ENCODE data around the gene DIAPH1. TPM values are rescaled to one million over a fixed set of nuclear protein-coding genes. Genes with fewer than 3 reads are reported as not detected.
"Not testable (repeated sequence)": the region's sequence is repeated elsewhere in the genome, so short reads cannot be mapped to it uniquely, and the experiment has no call there.

The DIAPH1 gene
- total RNA-seq, 1 donor from 2014 or later, result 42.7 TPM

GRCh38 chr5:141611289-141611688, 7.5 kb downstream of the DIAPH1 start:
- no peak for DNase-seq (ENCODE audit: low read depth, low spot score)

DNA sequence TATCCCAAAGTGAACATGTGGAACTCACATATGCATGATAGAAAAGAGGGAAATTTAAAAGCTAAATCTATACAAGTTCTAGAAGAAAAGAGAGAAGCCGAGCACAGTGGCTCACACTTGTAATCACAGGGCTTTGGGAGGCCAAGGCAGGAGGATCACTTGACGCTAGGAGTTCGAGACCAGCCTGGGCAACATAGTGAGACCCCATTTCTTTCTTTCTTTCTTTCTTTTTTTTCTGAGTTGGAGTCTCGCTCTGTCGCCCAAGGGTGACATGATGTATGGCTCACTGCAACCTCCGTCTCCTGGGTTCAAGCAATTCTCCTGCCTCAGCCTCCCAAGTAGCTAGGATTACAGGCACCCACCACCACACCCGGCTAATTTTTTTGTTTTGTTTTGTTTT, 8.9 kb downstream of the DIAPH1 start:
- not testable (repeated sequence) for DNase-seq (ENCODE audit: low read depth, low spot score)

GRCh38 chr5:141609044-141609443, 9.8 kb downstream of the DIAPH1 start:
- DNase-seq (ENCODE audit: low read depth, low spot score), result no peak

- no peak for DNase-seq (ENCODE audit: low read depth, low spot score)
Measured at GRCh38 chr5:141608557-141608956, 10.2 kb downstream of the DIAPH1 start.

GRCh38 chr5:141608046-141608445, 10.8 kb downstream of the DIAPH1 start:
- DNase-seq (ENCODE audit: low read depth, low spot score), result no peak

DNA sequence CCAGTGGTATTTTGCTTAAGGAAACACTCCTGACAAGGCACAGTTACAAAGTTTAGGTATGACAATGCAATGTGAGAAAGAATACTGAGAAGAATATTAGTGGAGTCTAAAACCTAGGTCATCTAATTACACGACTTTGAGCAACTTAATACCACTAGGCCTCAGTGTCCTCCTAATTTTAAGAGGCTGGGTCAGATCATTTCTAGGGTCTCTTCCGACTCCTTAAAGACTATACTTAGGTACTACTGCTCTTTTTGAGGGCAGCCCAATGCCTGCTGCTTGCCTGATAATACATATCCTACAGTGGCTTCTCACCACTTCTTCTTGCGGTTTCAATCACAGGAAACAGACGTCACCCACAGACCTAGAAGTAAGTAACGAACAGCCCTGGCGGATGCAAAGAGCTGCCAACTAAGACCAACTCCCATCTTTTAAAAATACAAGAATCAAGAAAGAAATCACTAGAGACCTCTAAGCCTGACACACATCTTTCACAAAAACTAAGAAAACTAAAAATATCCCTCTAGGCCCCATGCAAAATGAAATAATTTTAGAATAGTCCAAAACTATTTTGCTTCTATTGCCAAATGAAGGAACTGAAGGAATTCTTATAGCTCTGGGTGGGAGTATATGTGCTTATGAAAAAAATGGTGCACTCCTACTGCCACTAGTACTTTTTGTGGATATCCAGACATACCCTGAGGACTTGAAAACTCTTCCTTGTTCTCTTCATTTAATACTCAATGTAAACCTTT, 13.1 kb downstream of the DIAPH1 start:
- peak; percentile 71 for DNase-seq (ENCODE audit: low read depth, low spot score)

GRCh38 chr5:141603923-141604717, 14.7 kb downstream of the DIAPH1 start:
- DNase-seq (ENCODE audit: low read depth, low spot score), result peak; percentile 36

DNA sequence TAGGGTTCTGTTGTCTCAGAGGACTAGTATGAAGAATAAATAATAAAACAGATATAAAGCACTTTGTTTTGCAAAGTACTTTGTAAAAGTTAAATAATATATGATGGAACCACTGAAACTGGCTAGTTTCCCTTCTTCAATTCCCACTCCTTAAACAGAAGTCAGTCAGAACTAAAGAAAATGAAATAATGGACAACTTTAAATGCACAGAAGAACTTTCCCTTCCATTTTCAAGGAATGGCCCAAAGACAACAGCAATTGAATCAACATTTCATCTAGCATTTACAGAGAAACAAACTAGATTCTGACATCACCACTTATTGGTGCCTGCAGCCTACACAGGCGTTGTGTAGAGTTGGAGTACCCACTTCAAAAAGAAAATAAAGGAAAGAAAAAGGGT, 16.2 kb downstream of the DIAPH1 start:
- DNase-seq (ENCODE audit: low read depth, low spot score), result no peak

GRCh38 chr5:141598391-141599345, 20.1 kb downstream of the DIAPH1 start:
- no peak for DNase-seq (ENCODE audit: low read depth, low spot score)

DNA sequence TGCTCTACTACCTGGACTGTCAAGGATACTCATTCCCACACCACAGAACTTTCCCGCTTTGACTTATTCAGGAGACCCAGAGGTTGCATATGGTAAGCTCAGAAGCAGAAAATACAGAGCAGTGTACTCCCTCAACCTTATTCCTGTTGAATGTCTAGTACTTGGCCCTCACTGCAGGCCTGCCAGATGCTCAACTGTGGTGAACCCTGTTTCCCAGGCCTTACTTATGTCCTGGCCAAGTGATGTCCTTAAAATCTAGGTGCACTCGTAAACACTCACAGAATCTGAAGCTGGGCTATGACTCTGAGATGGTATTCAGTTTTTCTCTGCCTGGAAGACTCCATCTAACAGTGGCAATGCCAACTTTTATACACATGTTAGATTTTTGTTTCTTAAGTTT, 21.0 kb downstream of the DIAPH1 start:
- DNase-seq (ENCODE audit: low read depth, low spot score), result no peak

DNA sequence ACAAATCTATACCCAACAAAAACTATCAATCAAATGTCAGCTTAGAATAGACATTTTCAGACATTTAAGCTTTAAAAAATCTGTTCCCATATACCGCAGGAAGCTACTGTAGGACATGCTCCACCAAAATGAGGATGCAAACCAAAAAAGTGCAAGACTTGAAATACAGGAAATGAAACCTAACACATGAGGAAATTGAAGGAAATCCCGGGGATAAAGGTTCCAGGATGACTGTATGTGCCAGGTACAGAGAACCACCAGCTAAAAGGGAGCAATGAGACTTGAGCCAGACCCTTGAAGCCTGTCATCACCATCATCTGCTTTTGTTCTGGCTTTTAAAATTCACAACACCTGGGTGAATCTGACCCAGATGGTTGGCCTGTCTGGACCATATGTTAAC, 21.4 kb downstream of the DIAPH1 start:
- DNase-seq (ENCODE audit: low read depth, low spot score), result no peak

DNA sequence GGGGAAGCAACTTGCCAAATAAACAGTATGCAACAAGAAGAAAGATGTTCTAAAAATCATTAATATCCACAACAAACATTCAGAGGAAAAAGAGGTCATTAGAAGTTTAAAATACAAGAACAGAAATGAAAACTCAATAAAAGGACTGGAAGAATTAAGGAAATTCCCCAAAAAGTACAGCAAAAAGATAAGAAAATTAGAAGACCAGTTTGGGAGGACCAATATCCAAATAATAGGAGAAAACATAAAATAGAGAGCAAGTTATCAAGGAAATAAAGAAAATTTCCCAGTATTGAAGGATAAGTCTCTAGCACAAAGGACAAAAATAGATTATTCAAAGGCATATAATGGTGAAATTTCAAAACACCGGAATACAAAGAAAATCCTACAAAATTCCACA, 21.9 kb downstream of the DIAPH1 start:
- DNase-seq (ENCODE audit: low read depth, low spot score), result no peak

- DNase-seq (ENCODE audit: low read depth, low spot score), result no peak
Measured at GRCh38 chr5:141590127-141590526, 28.7 kb downstream of the DIAPH1 start.

DNA sequence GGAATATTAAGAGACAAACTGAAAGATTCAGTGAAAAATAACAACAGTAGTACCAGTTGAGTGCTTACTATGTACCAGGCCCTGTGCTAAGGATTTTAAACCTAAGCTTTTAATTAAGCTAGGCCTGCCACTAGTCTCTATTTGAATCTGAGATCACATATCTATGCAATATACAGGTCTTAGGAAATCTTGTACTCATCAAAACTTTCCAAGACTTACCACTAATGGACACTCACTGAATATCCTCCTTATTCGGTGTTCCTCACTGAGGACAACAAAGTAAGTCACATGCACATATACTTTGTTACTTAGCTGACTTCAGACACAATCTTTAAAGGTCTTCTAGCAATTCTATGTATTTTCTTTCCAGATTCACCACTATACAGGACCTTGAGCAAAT, 32.6 kb downstream of the DIAPH1 start:
- DNase-seq (ENCODE audit: low read depth, low spot score), result no peak

DNA sequence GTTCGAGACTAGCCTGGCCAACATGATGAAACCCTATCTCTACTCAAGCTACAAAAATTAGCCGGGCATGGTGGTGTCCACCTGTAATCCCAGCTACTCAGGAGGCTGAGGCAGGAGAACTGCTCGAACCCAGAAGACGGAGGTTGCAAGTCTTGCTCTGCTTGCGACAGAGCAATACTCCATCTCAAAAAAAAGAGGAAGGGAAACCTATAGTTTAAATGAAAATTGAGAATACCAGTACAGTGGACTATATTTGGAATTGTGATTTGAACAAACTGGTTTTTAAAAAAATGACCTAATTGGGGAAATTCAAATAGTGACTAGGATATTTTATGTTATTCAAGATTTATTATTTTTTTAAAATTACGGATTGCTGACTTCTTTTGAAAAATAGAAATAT, 33.2 kb downstream of the DIAPH1 start:
- DNase-seq (ENCODE audit: low read depth, low spot score), result no peak

DNA sequence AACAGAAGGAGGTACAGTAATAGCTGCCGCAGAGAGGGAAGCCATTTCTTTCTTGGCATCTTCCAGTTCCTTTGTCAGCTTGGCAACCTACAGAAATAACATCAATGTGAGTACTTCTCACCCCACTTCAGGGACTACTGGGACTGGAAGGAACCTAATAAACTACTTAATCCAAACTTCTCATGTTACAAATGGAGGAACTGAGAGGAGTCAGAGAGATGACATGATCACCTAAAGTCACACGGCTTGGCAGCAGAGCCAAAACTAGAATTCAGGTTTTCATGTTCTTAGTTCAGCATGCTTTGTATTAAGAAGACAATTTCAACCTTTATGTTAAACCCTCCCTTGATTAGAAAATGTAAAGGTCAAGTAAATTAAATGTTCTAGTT, 44.7 kb downstream of the DIAPH1 start:
- DNase-seq (ENCODE audit: low read depth, low spot score), result no peak

GRCh38 chr5:141573489-141574121, 45.2 kb downstream of the DIAPH1 start:
- no peak for DNase-seq (ENCODE audit: low read depth, low spot score)

- DNase-seq (ENCODE audit: low read depth, low spot score), result no peak
Measured at GRCh38 chr5:141570655-141571054, 48.1 kb downstream of the DIAPH1 start.

GRCh38 chr5:141567513-141568117, 51.2 kb downstream of the DIAPH1 start:
- DNase-seq (ENCODE audit: low read depth, low spot score), result no peak

DNA sequence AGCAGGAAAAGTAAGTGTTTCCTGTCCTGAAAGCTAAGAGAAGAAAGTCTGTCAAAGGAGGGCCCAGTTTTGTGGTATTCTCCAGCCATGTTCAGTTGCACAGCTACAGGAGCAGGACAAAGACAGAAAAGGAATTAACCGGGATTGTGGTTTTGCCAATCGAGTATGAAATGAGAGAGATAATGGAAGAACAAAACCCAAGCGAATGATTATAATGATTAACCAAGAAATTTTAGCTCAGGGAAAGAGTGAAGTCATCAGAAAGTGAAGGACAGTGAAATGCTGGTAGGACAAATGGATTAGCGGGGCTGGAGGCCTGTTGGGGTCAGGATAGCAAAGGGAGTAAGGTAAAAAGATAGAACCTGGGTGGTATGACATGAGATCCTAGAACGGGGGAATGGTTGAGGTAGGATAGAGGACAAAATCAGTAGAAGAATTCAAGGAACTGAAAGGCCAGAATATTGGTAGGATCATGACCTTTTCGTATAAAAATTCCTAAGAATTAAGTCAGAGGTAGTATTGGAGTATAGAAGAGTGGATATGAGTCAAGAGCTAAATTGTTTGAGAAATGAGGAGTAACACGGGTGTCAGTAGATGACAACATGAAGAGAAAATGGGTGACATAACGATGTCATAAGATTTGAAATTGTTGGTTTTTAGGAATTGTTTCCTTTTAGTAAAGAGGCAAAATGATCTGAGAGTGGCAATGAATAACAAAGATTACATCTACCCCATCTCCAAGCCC, 52.8 kb downstream of the DIAPH1 start:
- no peak for DNase-seq (ENCODE audit: low read depth, low spot score)

Data from pulmonary artery endothelial cell (primary cell).